Activated T-helper 1 cell treated with Interleukin-2 at 50 U/mL for 16 hours (primary cell): ENCODE data around the gene EXOG.

Experiments used
- DNase-seq: peaks from one replicate; pipeline ENCODE4 v3.0.0-alpha.2; 2020; ENCODE audit warnings: low read depth

The EXOG gene

DNA sequence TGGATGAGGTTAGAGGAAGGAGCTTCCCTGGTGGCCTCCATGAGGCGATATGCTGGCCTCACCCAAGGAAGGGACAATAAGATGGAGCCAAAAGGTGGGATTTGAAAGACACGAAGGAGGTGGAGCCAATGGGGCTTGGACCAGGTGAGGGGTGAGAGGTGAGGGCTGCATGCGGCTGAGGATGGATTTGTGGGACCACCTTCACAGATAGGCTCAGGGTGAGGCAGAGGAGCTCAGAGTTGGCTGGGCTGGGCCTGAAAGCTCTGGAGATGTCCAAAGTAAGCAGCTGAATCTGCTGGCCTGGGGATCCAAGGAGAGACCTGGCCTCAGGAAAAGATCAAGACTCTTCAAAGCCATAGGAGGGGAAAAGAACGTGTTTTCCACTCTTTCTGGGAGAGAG, 49.8 kb downstream of the EXOG start:
- no peak for DNase-seq

DNA sequence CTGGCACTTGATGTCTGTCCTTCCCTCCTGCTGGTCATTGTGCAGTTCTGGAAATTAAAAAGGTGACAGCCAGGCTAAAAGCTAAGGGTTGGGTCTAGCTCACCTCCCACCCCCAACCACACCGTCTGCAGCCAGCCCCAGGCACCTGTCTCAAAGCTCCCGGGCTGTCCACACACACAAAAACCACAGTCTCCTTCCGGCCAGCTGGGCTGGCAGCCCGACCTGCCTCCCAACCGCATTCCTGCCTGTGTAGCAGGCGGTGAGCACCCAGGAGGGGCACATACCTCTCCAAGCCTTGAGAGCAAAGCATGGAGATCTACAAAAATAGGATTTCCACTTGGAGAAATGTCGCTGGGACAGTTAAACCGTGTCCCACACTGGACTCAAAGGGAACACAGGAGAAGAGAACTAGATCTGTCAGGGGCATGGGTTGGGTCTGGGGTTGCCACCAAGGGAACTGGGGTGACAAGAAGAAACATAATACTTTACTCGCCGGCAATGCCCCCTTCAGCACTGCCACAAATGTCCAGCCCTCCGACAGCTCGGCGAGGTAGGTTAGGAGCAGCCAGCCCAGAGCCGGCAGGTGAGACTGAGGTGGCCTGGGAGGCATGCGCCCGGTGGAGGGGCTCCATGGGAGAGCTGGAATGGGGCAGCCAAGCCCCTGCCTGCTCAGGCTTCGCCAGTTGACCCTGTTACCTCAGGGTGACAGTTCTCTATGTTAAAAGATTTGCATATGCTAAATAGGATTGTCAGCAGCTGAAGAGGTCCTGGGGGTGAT, 52.2 kb downstream of the EXOG start:
- no peak for DNase-seq

DNA sequence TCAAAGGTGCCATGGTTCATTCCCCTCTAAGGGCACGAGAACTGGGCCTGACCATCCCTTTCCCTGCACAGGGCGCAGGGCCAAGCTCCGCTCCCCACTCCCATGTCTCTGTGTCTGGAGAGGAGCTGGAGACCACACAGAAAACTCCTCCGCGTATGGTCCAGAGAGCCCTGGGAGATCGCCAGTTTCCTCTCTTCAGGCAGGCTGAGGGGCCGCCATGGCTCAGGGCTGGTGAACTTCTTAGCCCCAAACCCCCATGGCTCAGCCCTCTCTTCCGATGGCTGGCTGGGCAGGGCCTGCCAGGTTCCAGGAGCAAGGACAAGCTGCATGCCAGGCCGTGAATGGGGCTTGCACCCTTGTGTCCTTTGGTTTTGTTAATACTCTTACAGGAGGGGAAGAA, 52.9 kb downstream of the EXOG start:
- DNase-seq, result no peak

DNA sequence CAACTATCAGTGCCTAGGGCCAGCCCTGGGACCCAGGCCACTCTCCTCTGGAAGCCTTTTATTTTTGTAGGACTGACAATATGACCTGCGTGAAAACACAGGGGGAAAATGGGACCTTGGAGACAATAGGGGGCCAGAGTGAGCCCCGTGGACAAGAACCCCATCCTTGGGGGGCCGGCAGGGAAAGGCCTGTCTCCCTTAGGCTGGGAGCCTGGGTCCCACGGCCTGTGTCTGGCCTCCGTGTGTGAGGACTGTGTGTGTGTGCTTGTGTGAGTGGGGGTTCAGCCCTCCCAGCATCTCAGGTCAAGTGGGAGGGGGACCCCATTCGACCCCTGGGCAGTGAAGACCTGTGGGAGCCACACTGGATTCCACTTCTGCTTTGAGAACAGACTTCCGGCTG, 53.3 kb downstream of the EXOG start:
- DNase-seq, result no peak

DNA sequence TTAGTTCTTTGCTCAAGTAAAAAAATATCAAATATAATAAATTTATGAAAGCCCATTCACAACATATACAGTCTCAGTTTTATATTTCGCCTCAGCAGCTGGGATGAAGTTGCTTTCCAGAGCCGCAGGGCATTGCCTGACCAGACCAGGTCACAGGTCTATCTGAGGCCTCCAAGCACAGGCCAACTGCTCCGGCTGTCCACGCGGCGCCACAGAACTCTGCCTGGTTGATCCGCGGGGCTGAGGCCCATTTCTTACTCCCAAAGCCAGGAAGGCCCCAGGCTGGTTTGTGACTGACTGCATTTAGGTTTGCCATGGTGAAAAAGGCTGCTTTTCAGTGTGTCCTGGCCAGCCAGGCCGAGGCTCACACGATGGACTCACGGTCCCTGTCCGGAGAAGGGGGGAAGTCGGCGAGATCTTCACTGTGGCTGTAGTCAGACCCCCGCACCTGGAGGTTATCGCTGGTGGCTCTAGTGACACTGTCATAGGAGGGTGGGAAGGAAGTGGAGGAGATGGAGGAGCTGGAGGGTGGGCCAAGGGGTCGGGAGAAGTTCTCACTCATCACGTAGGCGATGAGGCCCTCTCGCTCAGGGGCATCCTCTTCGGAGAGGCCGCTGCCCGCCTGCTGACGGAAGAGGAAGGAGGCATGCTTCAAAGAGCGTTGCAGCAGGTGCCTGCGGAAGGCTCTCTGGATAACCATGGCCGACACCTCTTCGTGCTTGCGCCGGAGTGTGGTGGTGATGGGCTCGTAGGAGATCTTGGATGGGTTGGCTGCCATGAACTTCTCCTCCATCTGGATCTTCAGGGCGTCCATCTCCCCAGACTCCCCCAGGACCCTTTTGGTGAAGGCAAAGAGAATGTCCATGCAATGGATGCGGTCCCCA, 54.1 kb downstream of the EXOG start:
- DNase-seq, result no peak

DNA sequence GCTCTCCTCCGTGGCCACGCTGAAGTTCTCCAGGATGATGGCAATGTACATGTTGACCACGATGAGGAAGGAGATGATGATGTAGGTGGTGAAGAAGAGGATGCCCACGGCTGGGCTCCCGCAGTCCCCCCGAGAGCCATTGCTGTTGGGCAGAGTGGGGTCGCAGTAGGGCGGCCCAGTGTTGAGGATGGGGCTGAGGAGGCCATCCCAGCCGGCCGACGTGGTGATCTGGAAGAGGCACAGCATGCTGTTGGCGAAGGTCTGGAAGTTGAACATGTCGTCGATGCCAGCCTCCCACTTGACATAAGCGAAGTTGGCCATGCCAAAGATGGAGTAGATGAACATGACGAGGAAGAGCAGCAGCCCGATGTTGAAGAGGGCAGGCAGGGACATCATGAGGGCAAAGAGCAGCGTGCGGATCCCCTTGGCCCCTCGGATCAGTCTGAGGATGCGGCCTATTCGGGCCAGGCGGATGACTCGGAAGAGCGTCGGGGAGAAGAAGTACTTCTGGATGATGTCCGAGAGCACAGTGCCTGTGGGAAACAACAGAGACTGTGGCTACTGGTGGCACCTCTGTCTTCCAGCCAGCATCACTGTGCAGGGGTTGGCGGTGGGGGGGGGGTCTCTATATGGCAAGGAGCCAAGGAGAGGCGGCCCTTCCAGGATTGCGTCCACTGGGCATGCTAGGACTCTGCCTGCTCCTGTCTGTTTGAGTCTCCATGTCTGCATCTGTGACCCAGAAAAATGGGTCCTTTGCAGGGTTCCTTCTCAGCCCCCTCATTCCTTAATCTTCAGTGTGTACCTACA, 55.1 kb downstream of the EXOG start:
- DNase-seq, result no peak

DNA sequence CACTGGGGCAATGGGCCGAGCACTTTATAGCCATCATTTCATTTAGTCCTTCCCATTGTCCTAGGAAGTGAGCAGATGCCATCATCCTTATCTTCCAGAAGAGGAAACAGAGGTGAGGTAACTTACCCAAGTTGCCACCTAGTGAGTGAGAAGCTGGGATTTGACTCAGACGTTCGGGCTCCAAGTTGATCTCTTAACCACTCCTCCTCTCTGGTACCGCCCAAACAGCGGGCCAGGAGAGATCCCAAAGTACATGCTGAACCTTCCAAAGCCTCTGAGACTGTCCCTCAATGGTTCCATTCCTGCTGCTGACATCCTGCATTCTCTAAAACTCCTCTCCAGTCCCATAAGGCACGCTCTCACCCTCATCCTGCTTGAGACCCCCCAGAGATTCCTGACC, 56.2 kb downstream of the EXOG start:
- DNase-seq, result no peak

DNA sequence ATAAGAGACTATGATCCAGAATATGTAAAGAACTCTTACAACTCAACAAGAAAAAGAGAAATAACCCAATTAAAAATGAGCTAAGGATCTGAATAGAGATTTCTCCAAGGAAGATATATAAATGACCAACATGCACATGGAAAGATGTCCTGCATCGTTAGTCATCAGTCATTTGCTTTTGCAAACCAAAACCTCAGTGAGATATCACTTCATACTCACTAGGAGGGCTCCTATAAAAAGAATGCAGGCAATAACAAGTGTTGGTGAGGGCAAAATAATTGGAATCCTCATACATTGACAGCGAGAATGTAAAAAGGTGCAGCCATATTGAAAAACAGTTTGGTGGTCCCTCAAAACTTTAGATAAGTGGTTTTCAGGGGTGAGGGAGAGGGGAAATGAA, 56.9 kb downstream of the EXOG start:
- no peak for DNase-seq

DNA sequence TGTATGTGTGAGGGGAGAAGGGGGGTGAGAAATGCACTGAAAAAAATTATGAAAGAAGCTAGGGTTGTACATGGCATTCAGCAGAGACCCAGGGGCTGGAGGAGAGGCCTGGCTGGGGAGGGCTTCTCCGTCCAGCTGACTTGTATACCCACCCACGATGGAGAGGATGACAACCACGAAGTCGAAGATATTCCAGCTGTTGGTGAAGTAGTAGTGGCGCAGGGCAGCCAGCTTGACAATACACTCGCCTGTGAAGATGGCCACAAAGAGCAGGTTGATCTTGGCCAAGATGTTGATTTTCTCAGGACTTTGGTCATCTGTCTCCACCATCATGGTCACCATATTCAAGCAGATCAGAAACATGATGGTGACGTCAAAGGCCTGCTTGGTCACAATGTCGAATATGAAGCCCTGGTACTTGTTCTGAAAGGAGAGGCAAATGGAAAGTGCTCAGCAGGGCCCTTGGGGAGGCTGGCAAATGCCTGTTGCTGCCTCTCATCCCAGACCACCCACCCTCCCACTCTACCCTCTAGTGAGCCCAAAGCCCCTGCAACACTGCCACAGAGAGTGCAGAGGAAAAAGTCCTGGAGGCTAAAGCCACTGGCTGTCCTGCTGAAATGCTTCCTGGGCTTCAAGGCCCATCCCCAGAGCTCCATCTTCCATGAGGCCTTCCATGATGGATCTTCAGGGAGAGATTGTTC, 58.1 kb downstream of the EXOG start:
- DNase-seq, result no peak

DNA sequence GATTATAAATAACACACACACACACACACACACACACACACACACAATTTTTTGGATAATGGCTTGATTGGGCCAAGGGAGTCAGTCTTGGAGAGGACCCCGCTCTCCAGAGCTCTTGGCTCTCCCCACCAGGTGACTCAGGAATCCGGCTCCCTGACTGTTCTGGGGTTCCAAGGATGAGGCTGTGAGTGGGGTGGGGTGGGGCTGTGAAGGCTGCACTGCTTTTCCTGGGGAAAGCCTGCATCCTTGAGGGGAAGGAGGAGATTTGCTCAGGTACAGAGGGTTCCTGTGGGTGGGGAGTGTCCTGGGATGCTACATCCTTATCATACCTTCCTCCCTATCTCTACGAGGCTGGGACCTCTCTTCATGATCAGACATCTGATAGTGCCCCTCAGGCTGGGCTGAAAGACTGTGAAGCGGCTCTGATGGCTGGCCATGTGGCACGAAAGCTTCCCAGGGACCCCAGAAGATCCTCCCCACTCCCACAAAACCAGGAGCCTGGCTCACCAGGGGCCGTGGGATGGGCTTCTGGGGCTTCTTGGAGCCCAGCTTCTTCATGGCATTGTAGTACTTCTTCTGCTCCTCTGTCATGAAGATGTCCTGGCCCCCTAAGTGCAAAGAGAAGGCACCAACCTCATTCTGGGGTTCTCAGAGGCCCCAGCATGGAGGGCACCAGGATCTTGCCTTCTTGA, 59.2 kb downstream of the EXOG start:
- DNase-seq, result no peak

DNA sequence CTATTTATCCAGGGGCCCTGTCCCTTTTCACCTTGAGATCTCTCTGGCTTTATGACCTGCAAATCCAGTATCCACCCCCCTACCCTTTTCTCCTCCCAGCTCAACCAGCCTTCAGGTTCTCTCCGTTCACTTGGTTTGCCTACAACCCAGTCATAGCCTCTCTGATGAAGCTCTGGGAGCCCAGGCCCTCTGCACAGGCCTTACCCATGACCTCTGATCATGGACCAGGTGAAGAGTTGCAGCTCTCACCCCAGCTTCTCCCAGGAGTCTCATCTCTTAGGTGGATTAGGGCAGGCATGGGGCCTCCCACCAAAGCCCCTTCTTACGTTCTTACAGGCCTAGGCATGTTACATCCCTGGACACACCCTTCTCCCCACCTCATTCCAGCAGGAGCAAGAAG, 59.8 kb downstream of the EXOG start:
- DNase-seq, result no peak

DNA sequence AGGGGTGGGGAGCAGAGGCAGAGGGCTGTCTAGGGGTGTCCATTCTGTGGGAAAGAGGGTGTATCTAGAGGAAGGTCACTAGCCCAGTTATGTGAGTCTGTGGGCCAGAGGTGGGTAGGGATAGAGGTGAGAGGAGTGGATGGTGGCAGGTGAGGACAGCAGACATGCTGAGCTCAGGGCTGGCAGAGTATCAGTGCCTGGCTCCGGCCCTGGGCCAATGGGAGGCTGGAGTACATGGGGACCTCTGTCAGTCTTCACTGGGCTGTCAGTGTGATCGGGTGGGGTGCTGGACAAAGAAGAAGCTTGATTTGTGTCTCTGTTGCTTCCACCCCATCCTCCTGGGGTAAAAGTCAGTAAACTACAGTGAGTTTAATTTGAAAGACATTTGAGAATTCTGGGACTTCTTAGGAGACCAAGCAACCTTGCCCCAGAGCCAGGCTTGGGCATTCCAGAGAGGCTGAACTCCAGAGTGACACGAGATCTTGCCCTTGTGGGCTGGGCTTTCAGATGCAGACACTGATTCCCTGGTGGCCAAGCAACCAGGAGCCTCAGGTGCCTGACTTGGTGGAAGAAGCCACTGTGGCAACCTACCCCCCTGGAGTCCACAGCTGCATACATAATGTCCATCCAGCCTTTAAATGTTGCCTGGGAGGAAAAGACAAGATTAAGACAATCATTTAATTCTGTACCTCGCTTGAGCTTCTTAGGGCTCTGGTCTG, 60.7 kb downstream of the EXOG start:
- DNase-seq, result no peak

DNA sequence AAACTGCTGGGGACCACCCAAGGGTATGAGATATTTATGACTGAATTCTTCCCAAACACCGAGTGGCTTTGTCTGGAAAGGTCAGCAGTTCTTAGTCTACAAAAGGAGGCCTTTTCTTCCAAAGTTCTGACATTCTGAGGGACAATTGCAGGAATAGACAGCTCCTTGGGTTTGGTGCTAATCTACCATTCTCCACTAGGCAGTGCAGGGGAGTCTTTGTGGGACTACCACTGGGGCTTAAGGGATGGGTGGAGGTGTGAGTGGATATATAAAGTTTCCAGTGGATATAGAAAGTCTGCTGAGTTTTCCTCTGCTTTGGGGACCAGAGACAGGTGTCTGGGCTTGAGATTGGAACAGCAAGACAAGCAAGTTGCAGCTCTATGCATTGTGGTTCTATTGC, 62.7 kb downstream of the EXOG start:
- no peak for DNase-seq

DNA sequence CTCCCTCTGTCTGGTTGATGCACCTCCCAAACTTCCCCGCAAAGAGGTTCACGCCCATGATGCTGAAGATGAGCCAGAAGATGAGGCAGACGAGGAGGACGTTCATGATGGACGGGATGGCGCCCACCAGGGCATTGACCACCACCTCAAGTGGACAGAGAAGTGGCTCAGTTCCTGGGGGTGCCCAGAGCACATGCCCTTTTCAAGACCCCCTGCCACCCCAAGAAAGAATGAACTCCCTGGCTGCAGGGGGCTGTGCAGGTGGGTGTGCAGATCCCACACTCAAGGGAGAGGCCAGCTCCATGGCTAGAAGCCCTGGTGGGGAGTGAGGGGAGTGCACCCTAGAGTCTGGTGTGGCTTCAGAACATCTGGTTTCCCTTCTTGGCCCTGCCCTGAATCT, 64.1 kb downstream of the EXOG start:
- DNase-seq, result no peak

DNA sequence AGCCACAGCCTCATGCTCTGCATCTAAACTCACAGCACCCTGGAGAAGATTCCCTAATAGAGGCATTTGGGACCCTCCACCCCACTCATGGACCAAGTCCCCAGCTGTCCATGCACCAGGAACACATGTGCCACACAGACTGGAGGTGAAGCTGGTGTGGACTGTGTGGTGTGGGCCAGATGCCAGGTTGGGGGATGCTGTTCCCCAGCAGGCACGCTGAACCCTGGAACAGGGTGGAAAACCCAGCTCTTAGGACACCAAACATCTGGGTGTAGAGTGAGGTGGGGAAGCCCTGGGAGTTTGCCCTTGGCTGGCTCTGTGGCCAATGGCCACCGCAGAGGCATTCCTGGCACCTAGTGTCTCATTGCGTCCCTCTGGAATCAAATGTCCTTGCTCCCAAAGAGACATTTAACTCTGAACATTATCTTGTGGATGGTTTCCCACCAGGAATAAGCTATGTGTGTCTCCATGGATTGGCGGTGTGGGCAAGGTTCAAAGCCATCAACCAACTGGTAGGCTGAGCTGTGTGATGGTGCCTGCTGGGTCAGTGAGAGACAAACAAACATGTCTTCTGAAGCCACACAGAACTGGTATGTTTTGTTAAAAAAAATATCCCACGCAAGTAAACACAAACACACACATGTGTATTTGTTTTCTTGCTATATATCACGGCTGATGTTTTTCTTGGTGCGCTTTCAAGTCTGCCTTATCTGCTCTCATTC, 65.0 kb downstream of the EXOG start:
- DNase-seq, result no peak

DNA sequence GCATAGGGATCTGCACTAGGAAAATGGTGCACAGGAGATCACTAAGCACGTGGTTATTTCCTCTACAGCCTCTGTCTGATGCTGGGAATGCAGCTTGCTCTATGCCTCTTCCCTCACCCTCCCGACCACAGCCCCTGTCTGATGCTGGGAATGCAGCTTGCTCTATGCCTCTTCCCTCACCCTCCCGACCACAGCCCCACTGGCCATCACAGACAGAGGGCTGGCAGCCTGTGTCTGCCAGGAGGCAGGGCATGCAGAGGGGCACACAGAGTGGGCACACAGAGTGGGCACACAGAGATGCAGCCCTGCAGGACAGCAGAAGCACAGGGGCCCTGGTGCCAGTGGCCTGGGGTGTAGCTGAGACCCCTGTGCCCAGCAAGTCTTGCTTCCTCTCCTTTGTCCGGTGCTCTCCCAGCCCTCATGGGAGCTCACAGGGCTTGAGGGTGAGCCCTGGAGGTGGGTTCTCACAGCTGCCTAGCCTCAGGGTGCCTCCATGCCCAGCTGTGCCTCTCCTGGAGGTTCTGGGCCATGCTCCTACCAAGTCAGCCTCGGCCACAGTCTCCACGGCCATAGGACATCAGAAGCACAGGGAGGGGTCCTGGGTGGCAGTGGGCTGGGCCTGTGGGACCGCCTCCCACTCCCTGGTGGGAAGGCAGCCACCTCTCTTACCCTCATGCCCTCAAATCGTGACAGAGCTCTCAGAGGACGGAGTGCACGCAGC, 65.8 kb downstream of the EXOG start:
- no peak for DNase-seq

DNA sequence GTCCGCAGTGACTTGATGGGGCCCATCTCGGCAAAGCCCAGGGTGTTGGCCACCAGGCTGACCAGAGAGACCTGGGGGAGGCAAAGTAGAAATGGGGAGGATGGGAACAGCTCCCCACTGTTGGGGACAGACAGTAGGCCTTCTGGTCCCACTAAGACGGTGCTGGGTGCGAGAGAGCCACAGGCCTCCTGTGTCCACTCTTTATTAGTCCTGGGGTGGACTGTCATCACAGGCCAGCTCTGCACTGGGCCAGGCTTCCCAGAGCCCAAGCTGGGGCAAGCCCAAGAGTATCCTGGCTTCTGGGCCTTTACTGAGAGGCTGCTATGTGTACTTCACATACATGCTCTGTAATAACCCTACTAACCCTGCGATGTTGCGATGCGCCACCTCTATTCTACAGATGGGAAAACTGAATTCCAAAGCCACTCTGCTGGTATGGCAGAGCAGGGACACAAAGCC, 66.4 kb downstream of the EXOG start:
- DNase-seq, result no peak

DNA sequence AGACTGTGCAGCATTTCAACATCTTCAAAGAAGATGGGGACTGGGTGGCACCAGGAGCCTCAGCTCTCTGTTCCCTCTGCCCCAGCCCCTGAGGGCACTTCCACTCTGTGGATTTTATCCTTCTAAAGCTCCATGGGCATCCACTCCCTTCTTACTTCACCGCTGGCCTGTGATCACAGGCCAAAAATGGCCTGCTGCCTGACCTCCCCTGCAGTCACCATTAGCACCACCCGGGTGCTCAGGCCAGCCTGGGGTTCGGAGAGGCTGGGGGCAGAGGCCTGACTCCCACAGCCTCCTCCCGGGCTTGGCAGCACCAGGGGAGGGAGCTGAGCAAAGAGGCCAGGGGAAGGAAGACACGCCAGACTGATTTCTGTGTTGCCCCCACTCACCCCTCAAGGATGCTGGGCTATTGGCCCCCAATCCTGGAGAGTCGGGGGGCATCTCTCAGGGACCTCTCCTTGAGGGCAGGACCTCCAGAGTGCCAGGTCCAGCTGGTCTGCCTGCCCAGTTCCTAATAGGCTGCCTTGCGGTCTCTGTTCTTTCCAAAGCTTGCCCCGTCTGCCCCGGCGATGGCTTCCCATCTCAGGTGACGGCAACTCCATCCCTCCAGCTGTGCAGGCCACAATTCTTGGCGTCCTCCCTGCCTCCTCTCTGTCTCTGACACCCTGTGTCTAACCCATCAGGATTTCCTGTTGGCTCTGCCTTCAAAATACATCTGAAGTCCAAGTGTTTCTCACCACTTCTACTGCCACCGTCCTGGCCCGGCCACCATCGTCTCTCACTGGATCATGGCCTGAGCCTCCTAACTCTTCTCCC, 67.1 kb downstream of the EXOG start:
- no peak for DNase-seq
